SJSA1 (cell line): Measurements from ENCODE around the gene MFSD6. TPM values are rescaled to one million over a fixed set of nuclear protein-coding genes. Genes with fewer than 3 reads are reported as not detected.

Experiments used
- DNase-seq, 2 experiments: peaks; one replicate each; pipeline ENCODE4 v3.0.0-alpha.2; 2015 to 2020; ENCODE audit warnings: low spot score in 2 of 2, low read depth in 1 of 2
- H3K27ac ChIP-seq: fragments of 250-450 bp; sonication (Bioruptor Pico); 2 replicates; pipeline ENCODE4 v1.5.1; 2020; ENCODE audit warnings: mild to moderate bottlenecking, moderate library complexity
- H3K27me3 ChIP-seq: fragments of 250-450 bp; sonication (Bioruptor Pico); replicated peaks from 2 replicates; pipeline ENCODE4 v1.5.1; 2020; ENCODE audit warnings: mild to moderate bottlenecking, moderate library complexity
- H3K36me3 ChIP-seq: fragments of 250-450 bp; sonication (Bioruptor Pico); 2 replicates; pipeline ENCODE4 v1.5.1; 2020; ENCODE audit warnings: mild to moderate bottlenecking
- H3K4me1 ChIP-seq: fragments of 250-450 bp; sonication (Bioruptor Pico); replicated peaks from 2 replicates; pipeline ENCODE4 v1.6.1; 2021; ENCODE audit warnings: mild to moderate bottlenecking
- H3K4me3 ChIP-seq: fragments of 250-450 bp; sonication (Bioruptor Pico); 2 replicates; pipeline ENCODE4 v1.5.1; 2020; ENCODE audit warnings: mild to moderate bottlenecking
- H3K9me3 ChIP-seq: fragments of 250-450 bp; sonication (Bioruptor Pico); replicated peaks from 2 replicates; pipeline ENCODE4 v1.5.1; 2020; ENCODE audit warnings: mild to moderate bottlenecking
- total RNA-seq: library from RNA; depleted of rRNA; stranded (reverse); fragments of >200 nt; shearing (Covaris generic); gene quantifications from 2 replicates; pipeline ENCODE4 v1.2.3, GENCODE V29; 2014

Gene MFSD6
- total RNA-seq, 1 experiment from 2014 or later, result 2.8 TPM

DNA sequence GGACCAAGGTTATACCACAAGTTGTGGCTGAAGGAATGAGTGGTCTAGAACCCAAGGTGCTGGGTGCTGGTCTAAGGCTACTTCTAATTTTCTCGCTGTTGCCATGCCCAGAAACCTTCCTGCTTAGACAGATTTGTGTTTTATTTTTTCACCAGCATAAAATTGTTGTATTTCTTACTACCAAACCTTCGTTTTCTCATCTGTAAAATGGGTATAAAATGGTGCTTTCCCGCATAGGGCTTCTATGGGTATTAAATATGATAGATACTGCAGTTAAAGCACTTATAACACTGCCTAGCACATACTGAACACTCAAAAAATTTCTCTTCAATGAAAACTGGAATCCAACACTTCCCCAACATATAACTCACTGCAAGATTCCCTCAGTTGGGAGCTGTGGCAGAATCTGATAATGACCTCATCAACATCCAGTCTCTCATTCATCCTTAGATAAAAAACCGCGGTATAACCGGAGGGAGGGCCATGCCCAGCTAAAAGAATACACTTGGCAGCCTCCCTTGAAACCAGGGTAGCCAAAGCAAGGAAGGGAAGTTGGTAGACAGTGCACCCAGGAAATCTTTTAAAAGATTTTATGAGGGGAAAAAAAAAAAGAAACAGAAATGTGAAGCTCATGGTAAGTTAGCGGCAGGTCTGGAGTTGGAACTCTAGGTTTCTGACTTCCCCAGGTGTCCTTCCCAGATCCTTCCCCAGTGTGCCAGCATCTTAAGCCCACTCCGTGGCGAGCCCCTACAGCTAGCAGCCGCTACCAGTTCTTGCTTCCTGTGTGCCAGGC is 125.2 kb downstream of the MFSD6 start:
- Histone ChIP-seq H3K9me3 (no peaks in the 10 kb centered on the region), H3K27ac (peak overlapping the region; percentile 96), H3K36me3 (no peaks in the 10 kb centered on the region), H3K27me3 (no peaks in the 10 kb centered on the region), H3K4me1 (peaks cover 17% of the 10 kb centered on the region), H3K4me3 (peak overlapping the region; percentile 83)
- DNase-seq, result peak in 1 of 2 experiments; percentile 45

DNA sequence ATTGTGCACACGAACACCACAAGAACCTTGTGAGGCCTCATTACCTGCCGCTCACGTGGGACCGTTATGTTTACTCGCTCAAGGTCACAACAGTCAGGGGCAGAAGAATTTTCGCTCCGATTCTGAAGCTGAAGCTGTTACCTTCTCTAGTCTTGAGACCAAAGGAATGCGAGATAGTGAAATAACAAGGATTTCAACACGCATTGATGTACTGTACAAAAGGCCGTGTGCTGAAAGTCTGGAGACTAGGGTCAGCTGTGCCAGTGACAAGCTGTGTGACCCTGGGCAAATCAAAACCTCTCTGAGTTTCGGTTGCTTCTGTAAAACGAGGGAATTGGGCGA is 125.8 kb downstream of the MFSD6 start:
- DNase-seq, result no peak
- H3K27ac ChIP-seq, result peak overlapping the region; percentile 96
- peaks cover 17% of the 10 kb centered on the region for H3K4me1 ChIP-seq
- H3K9me3 ChIP-seq, result 0 out of 2 replicates have a peak, but pooled peaks cover 2% of the 10 kb centered on the region
- no peaks in the 10 kb centered on the region for H3K36me3 ChIP-seq
- no peaks in the 10 kb centered on the region for H3K27me3 ChIP-seq
- peak overlapping the region; percentile 83 for H3K4me3 ChIP-seq

DNA sequence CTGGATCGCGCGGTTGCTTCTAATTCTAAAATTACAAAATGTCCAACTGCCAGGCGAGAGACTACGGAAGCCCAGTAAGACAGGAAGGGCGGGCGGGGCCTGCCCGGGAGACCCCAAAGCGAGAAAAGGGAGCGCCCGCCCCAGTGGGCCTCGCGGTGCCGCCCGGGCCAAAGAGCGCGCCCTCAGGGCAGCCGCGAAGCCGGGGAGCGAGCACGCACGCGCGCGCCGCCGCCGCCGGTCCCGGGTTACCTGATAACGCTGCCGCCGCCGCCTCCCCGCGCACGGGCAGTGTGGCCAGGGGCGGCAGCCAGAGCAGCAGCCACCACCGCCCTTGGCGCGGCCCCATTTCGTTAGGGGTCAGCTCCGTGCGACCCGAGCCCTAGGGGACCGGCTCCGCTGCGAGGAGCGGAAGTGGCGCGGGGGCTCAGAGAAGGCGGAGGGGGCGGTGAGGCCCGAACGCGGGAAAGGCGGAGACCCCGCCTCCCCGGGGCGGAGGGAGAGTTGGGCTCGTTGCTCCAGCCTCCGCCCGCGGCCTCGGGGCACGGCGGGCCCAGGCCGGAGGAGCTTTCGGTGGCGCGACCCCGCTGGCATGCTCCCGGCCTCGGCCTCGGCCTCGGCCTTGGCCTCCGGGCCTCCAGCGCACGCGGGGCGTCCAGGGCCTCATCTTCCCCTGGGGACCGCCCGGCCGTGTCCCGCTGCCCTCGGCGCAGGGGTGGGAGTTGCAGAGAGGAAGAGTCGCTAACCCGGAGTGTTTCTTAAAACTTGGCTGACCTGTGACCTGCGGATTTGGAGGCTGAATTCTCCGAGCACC is 126.4 kb downstream of the MFSD6 start, which contains the start of gene NEMP2:
Gene NEMP2 (minus strand): TSS at position 413 of the 811 bp plus-strand sequence. CDS start 67 bp downstream, at position 346.
- no peaks in the 10 kb centered on the region for H3K27me3 ChIP-seq
- H3K4me3 ChIP-seq, result peak within 1 kb of the TSS; percentile 83
- peak within 1 kb of the TSS; percentile 96 for H3K27ac ChIP-seq
- no peaks in the 10 kb centered on the region for H3K36me3 ChIP-seq
- H3K9me3 ChIP-seq, result 0 out of 2 replicates have a peak, but pooled peaks cover 4% of the 10 kb centered on the region
- peaks cover 17% of the 10 kb centered on the region for H3K4me1 ChIP-seq
- DNase-seq, result peak; percentile 85 to 95

GRCh38 chr2:190535121-190535439 is 126.9 kb downstream of the MFSD6 start:
- Histone ChIP-seq H3K36me3 (no peaks in the 10 kb centered on the region), H3K4me3 (peak overlapping the region; percentile 83), H3K4me1 (peaks cover 14% of the 10 kb centered on the region), H3K27ac (peak overlapping the region; percentile 96), H3K27me3 (no peaks in the 10 kb centered on the region), H3K9me3 (peaks cover 7% of the 10 kb centered on the region; the same call in 1 of the 2 replicates)
- DNase-seq, result no peak

DNA sequence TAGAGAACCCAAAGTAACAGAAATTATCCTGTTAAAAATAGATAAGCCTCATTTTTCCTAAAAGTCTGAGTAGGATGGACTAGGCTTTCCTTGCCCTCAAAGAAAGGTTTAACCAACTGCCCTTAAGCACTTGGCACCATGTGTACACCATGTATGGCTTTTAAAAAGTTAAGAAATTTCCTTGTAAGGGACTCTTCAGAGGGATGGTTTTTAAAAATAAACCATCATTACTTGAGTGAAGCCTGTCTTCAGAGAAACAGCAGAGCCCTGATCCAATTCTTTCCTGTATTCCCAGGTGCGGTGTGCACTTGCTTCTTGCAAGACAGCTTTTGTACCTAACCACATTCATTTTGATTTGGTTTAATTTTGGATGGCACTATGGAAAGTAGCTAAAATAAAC is 127.4 kb downstream of the MFSD6 start:
- no peaks in the 10 kb centered on the region for H3K36me3 ChIP-seq
- H3K27ac ChIP-seq, result no peak overlapping the region
- H3K4me1 ChIP-seq, result peaks cover 14% of the 10 kb centered on the region
- no peak for DNase-seq
- H3K4me3 ChIP-seq, result peak overlapping the region; percentile 83
- no peaks in the 10 kb centered on the region for H3K27me3 ChIP-seq
- peaks cover 12% of the 10 kb centered on the region; the same call in 1 of the 2 replicates for H3K9me3 ChIP-seq

- Histone ChIP-seq H3K27ac (no peak overlapping the region), H3K36me3 (no peaks in the 10 kb centered on the region), H3K9me3 (peaks cover 13% of the 10 kb centered on the region; the same call in 1 of the 2 replicates), H3K27me3 (no peaks in the 10 kb centered on the region), H3K4me3 (no peak overlapping the region), H3K4me1 (peaks cover 14% of the 10 kb centered on the region)
- no peak for DNase-seq
Observed at GRCh38 chr2:190537765-190538164, 129.6 kb downstream of the MFSD6 start.

DNA sequence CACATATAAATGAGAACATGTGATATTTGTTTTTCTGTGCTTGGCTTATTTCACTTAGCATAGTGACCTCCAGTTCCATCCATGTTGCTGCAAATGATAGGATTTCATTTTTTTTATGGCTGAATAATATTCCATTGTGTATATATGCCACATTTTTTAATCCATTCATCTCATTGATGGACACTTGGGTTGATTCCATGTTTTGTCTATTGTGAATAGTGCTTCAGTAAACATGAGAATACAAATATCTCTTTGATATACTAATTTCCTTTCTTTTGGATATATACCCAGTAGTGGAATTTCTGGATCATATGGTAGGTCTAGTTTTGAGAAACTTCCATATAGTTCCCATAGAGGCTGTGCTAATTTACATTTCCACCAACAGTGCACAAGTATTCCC is 130.0 kb downstream of the MFSD6 start:
- Histone ChIP-seq H3K9me3 (peaks cover 13% of the 10 kb centered on the region; the same call in 1 of the 2 replicates), H3K4me3 (no peak overlapping the region), H3K36me3 (no peaks in the 10 kb centered on the region), H3K4me1 (peaks cover 12% of the 10 kb centered on the region), H3K27me3 (no peaks in the 10 kb centered on the region), H3K27ac (no peak overlapping the region)
- DNase-seq, result no peak

DNA sequence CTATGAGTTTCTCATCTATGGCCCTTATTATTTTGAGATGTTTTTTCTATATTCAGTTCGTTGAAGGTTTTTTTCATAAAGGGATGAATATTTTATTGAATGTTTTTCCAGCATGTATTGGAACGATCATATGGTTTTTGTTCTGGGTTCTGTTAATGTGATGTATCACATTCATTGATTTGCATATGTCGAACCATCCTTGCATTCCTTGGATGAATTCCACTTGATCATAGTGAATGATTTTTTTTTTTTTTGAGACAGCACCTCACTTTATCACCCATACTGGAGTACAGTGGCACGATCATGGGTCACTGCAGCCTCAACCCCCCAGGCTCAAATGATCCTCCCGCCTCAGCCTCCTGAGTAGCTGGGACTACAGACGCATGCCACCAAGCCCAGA is 131.9 kb downstream of the MFSD6 start:
- Histone ChIP-seq H3K36me3 (no peaks in the 10 kb centered on the region), H3K4me3 (no peak overlapping the region), H3K9me3 (peaks cover 13% of the 10 kb centered on the region; the same call in 1 of the 2 replicates), H3K27me3 (no peaks in the 10 kb centered on the region), H3K4me1 (peaks cover 6% of the 10 kb centered on the region; the same call in 1 of the 2 replicates), H3K27ac (no peak overlapping the region)
- DNase-seq, result no peak

DNA sequence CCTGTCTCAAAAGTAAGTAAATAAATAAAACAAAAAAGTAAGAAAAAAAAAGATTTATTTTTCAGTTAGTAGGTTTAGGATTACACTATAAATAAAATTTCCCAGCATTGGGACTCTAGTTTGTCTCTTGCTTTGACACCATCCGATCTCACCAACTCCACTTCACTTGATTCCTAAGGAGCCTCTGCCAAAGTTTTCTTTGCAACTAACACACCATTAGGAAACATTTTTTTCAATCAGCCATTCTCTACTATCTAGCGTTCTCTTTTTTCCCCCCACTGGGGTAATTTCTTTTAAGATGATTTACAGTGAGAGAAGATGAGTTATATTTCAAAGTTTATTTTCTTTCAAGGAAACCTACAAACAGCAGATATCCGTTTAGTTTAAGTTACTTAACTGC is 136.9 kb downstream of the MFSD6 start:
- H3K36me3 ChIP-seq, result no peaks in the 10 kb centered on the region
- H3K27me3 ChIP-seq, result no peaks in the 10 kb centered on the region
- peak overlapping the region; percentile 79 for H3K27ac ChIP-seq
- H3K4me3 ChIP-seq, result peak overlapping the region; percentile 15
- peaks cover 6% of the 10 kb centered on the region; the same call in 1 of the 2 replicates for H3K9me3 ChIP-seq
- H3K4me1 ChIP-seq, result 0 out of 2 replicates have a peak, but pooled peaks cover 3% of the 10 kb centered on the region
- peak in 1 of 2 experiments; percentile 45 for DNase-seq

DNA sequence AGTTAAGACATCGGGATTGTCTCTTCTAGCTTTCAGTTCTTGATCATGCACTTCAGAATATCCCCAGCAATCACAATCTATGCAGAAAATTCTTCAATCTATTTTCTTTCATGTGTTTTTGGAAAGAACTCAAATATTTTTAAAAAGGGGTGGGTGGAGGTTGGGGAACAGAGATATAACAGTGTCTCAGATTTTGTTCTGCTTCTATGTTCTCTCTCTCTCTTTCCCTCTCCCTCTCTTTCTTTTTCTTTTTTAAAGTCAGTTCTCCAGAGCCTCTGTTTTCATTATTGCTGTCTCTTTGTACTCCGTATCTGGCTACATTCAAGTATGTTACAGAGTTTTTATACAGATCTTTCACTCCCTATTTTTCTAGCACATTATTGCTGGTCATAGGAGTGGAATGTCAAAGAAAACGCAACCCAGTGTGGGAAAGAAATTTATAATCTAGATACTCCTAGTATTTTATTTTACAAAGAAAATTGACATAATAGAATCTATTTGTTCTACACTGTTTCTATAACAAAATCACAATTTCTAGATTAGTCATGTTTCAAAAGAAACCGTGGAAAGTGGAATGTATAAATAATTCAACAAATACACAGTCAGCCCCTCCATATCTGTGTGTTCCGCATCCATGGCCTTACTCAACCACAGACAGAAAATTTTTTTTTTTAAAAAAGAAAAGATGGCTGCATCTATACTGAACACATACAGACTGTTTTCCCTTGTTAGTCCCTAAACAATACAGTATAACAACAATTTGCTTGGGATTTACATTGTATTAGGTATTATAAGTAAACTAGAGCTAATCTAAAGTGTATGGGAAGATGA is 137.6 kb downstream of the MFSD6 start:
- peak overlapping the region; percentile 15 for H3K4me3 ChIP-seq
- DNase-seq, result peak in 1 of 2 experiments; percentile 65

GRCh38 chr2:190546734-190547133 is 138.6 kb downstream of the MFSD6 start:
- H3K4me3 ChIP-seq, result no peak overlapping the region
- no peak overlapping the region for H3K27ac ChIP-seq
- DNase-seq, result no peak
- no peaks in the 10 kb centered on the region for H3K27me3 ChIP-seq
- no peaks in the 10 kb centered on the region for H3K9me3 ChIP-seq
- 0 out of 2 replicates have a peak, but pooled peaks cover 3% of the 10 kb centered on the region for H3K4me1 ChIP-seq
- H3K36me3 ChIP-seq, result no peaks in the 10 kb centered on the region

More for the DNA sequence above, 137.6 kb downstream of the MFSD6 start:
- 0 out of 2 replicates have a peak, but pooled peaks cover 3% of the 10 kb centered on the region for H3K4me1 ChIP-seq
- H3K9me3 ChIP-seq, result no peaks in the 10 kb centered on the region
- peak overlapping the region; percentile 79 for H3K27ac ChIP-seq
- no peaks in the 10 kb centered on the region for H3K36me3 ChIP-seq
- no peaks in the 10 kb centered on the region for H3K27me3 ChIP-seq

- Histone ChIP-seq H3K4me1 (0 out of 2 replicates have a peak, but pooled peaks cover 3% of the 10 kb centered on the region), H3K9me3 (no peaks in the 10 kb centered on the region), H3K4me3 (no peak overlapping the region), H3K27ac (no peak overlapping the region), H3K36me3 (no peaks in the 10 kb centered on the region), H3K27me3 (no peaks in the 10 kb centered on the region)
- no peak for DNase-seq
Observed at GRCh38 chr2:190547886-190548285, 139.7 kb downstream of the MFSD6 start.

GRCh38 chr2:190550137-190550536 is 142.0 kb downstream of the MFSD6 start:
- H3K4me1 ChIP-seq, result 0 out of 2 replicates have a peak, but pooled peaks cover under 1% of the 10 kb centered on the region

More at GRCh38 chr2:190550137-190550536, 142.0 kb downstream of the MFSD6 start:
- H3K9me3 ChIP-seq, result no peaks in the 10 kb centered on the region; the same call in 1 of the 2 replicates
- no peak for DNase-seq
- no peaks in the 10 kb centered on the region for H3K36me3 ChIP-seq
- no peak overlapping the region for H3K27ac ChIP-seq
- no peak overlapping the region for H3K4me3 ChIP-seq
- no peaks in the 10 kb centered on the region for H3K27me3 ChIP-seq
